ENCODE data around the gene RIC1.
"Not testable (repeated sequence)": the region's sequence is repeated elsewhere in the genome, so short reads cannot be mapped to it uniquely, and the experiment has no call there.

RIC1 gene

GRCh38 chr9:5622016-5622415 is 6.9 kb upstream of the RIC1 start:
- DNase-seq: no peak

GRCh38 chr9:5624655-5625054 is 4.3 kb upstream of the RIC1 start:
- no peak for DNase-seq

GRCh38 chr9:5626727-5627634 is 1.9 kb upstream of the RIC1 start:
- DNase-seq: no peak

GRCh38 chr9:5627686-5628085 is 1.2 kb upstream of the RIC1 start:
- DNase-seq: not testable (repeated sequence)

GRCh38 chr9:5628183-5628529 is 751 bp upstream of the RIC1 start:
- DNase-seq: no peak

GRCh38 chr9:5629312-5630080 is 589 bp downstream of the RIC1 start:
- DNase-seq: peak; percentile 34

- DNase-seq: peak; percentile 10
These were observed 1.2 kb downstream of the RIC1 start for GRCh38 chr9:5630081-5630507.

- DNase-seq: no peak
These were observed 2.1 kb downstream of the RIC1 start for GRCh38 chr9:5631026-5631425.

GRCh38 chr9:5632540-5632939 is 3.6 kb downstream of the RIC1 start:
- DNase-seq: no peak

- DNase-seq: no peak
These were observed 4.3 kb downstream of the RIC1 start for GRCh38 chr9:5633243-5633642.

- DNase-seq: no peak
These were observed 6.5 kb downstream of the RIC1 start for GRCh38 chr9:5635390-5635789.

GRCh38 chr9:5639816-5640215 is 10.9 kb downstream of the RIC1 start:
- DNase-seq: no peak

- no peak for DNase-seq
These were observed 13.3 kb downstream of the RIC1 start for GRCh38 chr9:5642170-5642569.

- DNase-seq: no peak
These were observed 14.2 kb downstream of the RIC1 start for GRCh38 chr9:5643005-5643624.

GRCh38 chr9:5644501-5644900 is 15.6 kb downstream of the RIC1 start:
- no peak for DNase-seq

GRCh38 chr9:5646116-5646515 is 17.2 kb downstream of the RIC1 start:
- no peak for DNase-seq

GRCh38 chr9:5650356-5651105 is 21.6 kb downstream of the RIC1 start:
- DNase-seq: no peak

GRCh38 chr9:5651246-5651645 is 22.3 kb downstream of the RIC1 start:
- DNase-seq: no peak

- DNase-seq: no peak
These were observed 23.9 kb downstream of the RIC1 start for GRCh38 chr9:5652821-5653220.

GRCh38 chr9:5662804-5663203 is 33.9 kb downstream of the RIC1 start:
- DNase-seq: not testable (repeated sequence)

GRCh38 chr9:5665059-5665458 is 36.2 kb downstream of the RIC1 start:
- no peak for DNase-seq

- DNase-seq: no peak
These were observed 38.5 kb downstream of the RIC1 start for GRCh38 chr9:5667391-5667790.

- no peak for DNase-seq
These were observed 41.2 kb downstream of the RIC1 start for GRCh38 chr9:5670079-5670478.

Measured in NCI-H2171 (cell line).